ENCODE measurements around the gene THOC6.
A peak's percentile ranks its signal among the peaks of the same experiment; 100 is the strongest.
"Not testable (repeated sequence)": the region's sequence is repeated elsewhere in the genome, so short reads cannot be mapped to it uniquely, and the experiment has no call there.

THOC6 gene

GRCh38 chr16:3060339-3061127 is 36.7 kb downstream of the THOC6 start:
- intact Hi-C loops (cut with DNase I): loop anchor here (5.0 kb wide), 1 partner anchor 57 kb away; no protein-coding TSS in a partner anchor
- no peak for DNase-seq

GRCh38 chr16:3062553-3062952 is 38.7 kb downstream of the THOC6 start:
- DNase-seq: no peak
- intact Hi-C loops (cut with DNase I): loop anchor here (5.0 kb wide), 1 partner anchor 55 kb away; no protein-coding TSS in a partner anchor

- DNase-seq: no peak
- intact Hi-C loops (cut with DNase I): loop anchor here (5.0 kb wide), 1 partner anchor 53 kb away; no protein-coding TSS in a partner anchor
Measured at GRCh38 chr16:3063625-3064386, 40.0 kb downstream of the THOC6 start.

- intact Hi-C loops (cut with DNase I): no loop called here
- DNase-seq: no peak
Measured at GRCh38 chr16:3065069-3065741, 41.4 kb downstream of the THOC6 start, which contains the start of gene IL32. Gene IL32, plus strand, starts transcription at chr16:3065640. Its CDS starts 172 bp downstream, at chr16:3065812.

GRCh38 chr16:3065742-3066439 is 42.1 kb downstream of the THOC6 start:
- DNase-seq: no peak
- intact Hi-C loops (cut with DNase I): no loop called here

GRCh38 chr16:3066440-3066748 is 42.6 kb downstream of the THOC6 start:
- no peak for DNase-seq
- intact Hi-C loops (cut with DNase I): no loop called here

- intact Hi-C loops (cut with DNase I): no loop called here
- no peak for DNase-seq
Measured at GRCh38 chr16:3068487-3068886, 44.7 kb downstream of the THOC6 start.

- DNase-seq; intact Hi-C loops (cut with DNase I): not testable (repeated sequence)
Measured at GRCh38 chr16:3069146-3069545, 45.3 kb downstream of the THOC6 start.

- DNase-seq: no peak
- intact Hi-C loops (cut with DNase I): no loop called here
Measured at GRCh38 chr16:3070608-3071111, 46.8 kb downstream of the THOC6 start.

GRCh38 chr16:3071655-3072054 is 47.8 kb downstream of the THOC6 start:
- no peak for DNase-seq
- intact Hi-C loops (cut with DNase I): no loop called here

- DNase-seq; intact Hi-C loops (cut with DNase I): not testable (repeated sequence)
Measured at GRCh38 chr16:3072148-3072547, 48.3 kb downstream of the THOC6 start.

GRCh38 chr16:3072576-3073263 is 48.9 kb downstream of the THOC6 start:
- DNase-seq; intact Hi-C loops (cut with DNase I): not testable (repeated sequence)

GRCh38 chr16:3073448-3073847 is 49.6 kb downstream of the THOC6 start:
- no peak for DNase-seq
- intact Hi-C loops (cut with DNase I): no loop called here

GRCh38 chr16:3074860-3075522 is 51.2 kb downstream of the THOC6 start:
- DNase-seq: no peak
- intact Hi-C loops (cut with DNase I): no loop called here

- intact Hi-C loops (cut with DNase I): no loop called here
- peak in 2 of 42 donors; percentile 17 to 46 for DNase-seq
Measured at GRCh38 chr16:3075523-3075915, 51.7 kb downstream of the THOC6 start.

- intact Hi-C loops (cut with DNase I); DNase-seq: not testable (repeated sequence)
Measured at GRCh38 chr16:3075946-3076345, 52.1 kb downstream of the THOC6 start.

- intact Hi-C loops (cut with DNase I): no loop called here
- no peak for DNase-seq
Measured at GRCh38 chr16:3076577-3076976, 52.7 kb downstream of the THOC6 start.

Data from head of caudate nucleus (tissue), 42 donors.